Lower lobe of right lung (tissue), 2 donors: ENCODE results near the gene PTPN14. TPM values are rescaled to one million over a fixed set of nuclear protein-coding genes. Genes with fewer than 3 reads are reported as not detected.

Source experiments
- ATAC-seq, 2 donors: fragments of 200-7000 bp; cut with Tn5 transposase; one replicate each; pipeline ENCODE4 v1.9.1; 2020 to 2022; ENCODE audit warnings: mild to moderate bottlenecking in 2 of 2, moderate library complexity in 2 of 2
- DNase-seq: peaks from one replicate; pipeline ENCODE4 v3.0.0-alpha.2; 2020
- H3K27ac ChIP-seq: fragments of 200-600 bp; one replicate; pipeline ENCODE4 v1.8.0; 2022
- H3K27me3 ChIP-seq: fragments of 200-600 bp; one replicate; pipeline ENCODE4 v1.8.0; 2022; ENCODE audit warnings: low read depth
- H3K36me3 ChIP-seq: fragments of 200-600 bp; one replicate; pipeline ENCODE4 v1.8.0; 2022; ENCODE audit warnings: mild to moderate bottlenecking
- H3K4me1 ChIP-seq: fragments of 200-600 bp; one replicate; pipeline ENCODE4 v1.8.0; 2022
- H3K4me3 ChIP-seq: fragments of 200-600 bp; one replicate; pipeline ENCODE4 v1.8.0; 2022; ENCODE audit warnings: mild to moderate bottlenecking
- H3K9me3 ChIP-seq: fragments of 200-600 bp; one replicate; pipeline ENCODE4 v1.8.0; 2022
- CTCF ChIP-seq: fragments of 200-600 bp; IDR thresholded peaks from one replicate; pipeline ENCODE4 v1.8.0; 2022; ENCODE audit warnings: antibody characterized with exemption, mild to moderate bottlenecking
- intact Hi-C: fragments of 100-400 bp; cut with DNase I; formaldehyde crosslinking; loops from one replicate; pipeline ENCODE4 v1.11.0; 2022
- total RNA-seq: library from RNA; stranded (reverse); fragmentation: NEBNext Ultra II Directional; extraction: Animal tissue kit (Norgen Biotek cat#: 25700); gene quantifications from one replicate; pipeline ENCODE4 v1.2.1, GENCODE V29; 2021
- donor health status: DM: no; HTN: yes; CAD: no; lungs with severe emphysema.

The PTPN14 gene
- total RNA-seq, 1 donor from 2014 or later = 34.1 TPM

GRCh38 chr1:214331180-214331579, 220.2 kb downstream of the PTPN14 start:
- no peak overlapping the region for H3K4me3 ChIP-seq
- H3K4me1 ChIP-seq = no peaks in the 10 kb centered on the region
- H3K27ac ChIP-seq = no peak overlapping the region
- TF ChIP-seq CTCF = no peak
- no peaks in the 10 kb centered on the region for H3K27me3 ChIP-seq
- ATAC-seq = no peak
- H3K9me3 ChIP-seq = no peaks in the 10 kb centered on the region
- intact Hi-C loops = no loop called here
- peaks cover 18% of the 10 kb centered on the region for H3K36me3 ChIP-seq
- no peak for DNase-seq

- no peak for TF ChIP-seq CTCF
- H3K27ac ChIP-seq = no peak overlapping the region
- no peak for DNase-seq
- ATAC-seq = no peak
- H3K36me3 ChIP-seq = peaks cover 18% of the 10 kb centered on the region
- no peaks in the 10 kb centered on the region for H3K27me3 ChIP-seq
- no peaks in the 10 kb centered on the region for H3K9me3 ChIP-seq
- no peaks in the 10 kb centered on the region for H3K4me1 ChIP-seq
- intact Hi-C loops = no loop called here
- no peak overlapping the region for H3K4me3 ChIP-seq
Measured at GRCh38 chr1:214330715-214331114, 220.7 kb downstream of the PTPN14 start.

- H3K4me1 ChIP-seq = no peaks in the 10 kb centered on the region
- H3K27me3 ChIP-seq = no peaks in the 10 kb centered on the region
- ATAC-seq (no peak), DNase-seq (no peak)
- intact Hi-C loops = no loop called here
- H3K9me3 ChIP-seq = no peaks in the 10 kb centered on the region
- H3K4me3 ChIP-seq = no peak overlapping the region
- TF ChIP-seq CTCF = no peak
- no peak overlapping the region for H3K27ac ChIP-seq
- peaks cover 18% of the 10 kb centered on the region for H3K36me3 ChIP-seq
Measured at GRCh38 chr1:214330222-214330621, 221.2 kb downstream of the PTPN14 start.

- intact Hi-C loops = loop anchor here (5.0 kb wide), 1 partner anchor 67 kb away; no protein-coding TSS in a partner anchor
- no peaks in the 10 kb centered on the region for H3K27me3 ChIP-seq
- no peak for DNase-seq
- TF ChIP-seq CTCF = no peak
- no peaks in the 10 kb centered on the region for H3K4me1 ChIP-seq
- no peak overlapping the region for H3K4me3 ChIP-seq
- ATAC-seq = no peak
- H3K36me3 ChIP-seq = peaks cover 13% of the 10 kb centered on the region
- no peak overlapping the region for H3K27ac ChIP-seq
- no peaks in the 10 kb centered on the region for H3K9me3 ChIP-seq
Measured at GRCh38 chr1:214329470-214330220, 221.8 kb downstream of the PTPN14 start.

GRCh38 chr1:214328770-214329469, 222.5 kb downstream of the PTPN14 start:
- peak; percentile 90 to 91 for ATAC-seq
- Histone ChIP-seq H3K4me3 (no peak overlapping the region), H3K4me1 (no peaks in the 10 kb centered on the region), H3K36me3 (peaks cover 13% of the 10 kb centered on the region), H3K9me3 (no peaks in the 10 kb centered on the region), H3K27ac (no peak overlapping the region), H3K27me3 (no peaks in the 10 kb centered on the region)
- peak; percentile 74 for DNase-seq
- peak; percentile 86 for TF ChIP-seq CTCF
- intact Hi-C loops = loop anchor here (5.0 kb wide), 1 partner anchor 67 kb away; no protein-coding TSS in a partner anchor
